ENCODE results near the gene SCN2A.
"Not testable (repeated sequence)": the region's sequence is repeated elsewhere in the genome, so short reads cannot be mapped to it uniquely, and the experiment has no call there.

Gene SCN2A

DNA sequence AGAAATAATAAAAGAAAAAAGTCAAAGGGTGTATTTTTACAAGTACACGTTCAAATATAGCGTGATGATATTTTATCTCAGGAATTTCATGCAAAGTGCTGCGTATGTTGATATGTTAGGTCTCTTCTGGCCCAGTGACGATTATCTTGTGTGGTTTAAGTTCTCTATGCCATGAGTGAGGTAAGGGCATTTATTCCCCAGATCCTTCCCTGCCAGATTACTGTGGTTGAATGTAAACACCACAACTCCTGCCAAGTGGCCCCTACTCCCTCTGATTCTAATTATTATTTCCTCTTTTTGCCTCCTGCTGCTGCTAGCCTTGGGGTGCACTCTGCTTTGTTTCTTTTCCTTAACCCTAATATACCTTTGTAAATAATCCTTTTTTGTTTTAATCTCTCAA, 12.2 kb downstream of the SCN2A start:
- in situ Hi-C loops (cut with HindIII; ENCODE audit: low sequenced_read_pairs), result no loop called here

DNA sequence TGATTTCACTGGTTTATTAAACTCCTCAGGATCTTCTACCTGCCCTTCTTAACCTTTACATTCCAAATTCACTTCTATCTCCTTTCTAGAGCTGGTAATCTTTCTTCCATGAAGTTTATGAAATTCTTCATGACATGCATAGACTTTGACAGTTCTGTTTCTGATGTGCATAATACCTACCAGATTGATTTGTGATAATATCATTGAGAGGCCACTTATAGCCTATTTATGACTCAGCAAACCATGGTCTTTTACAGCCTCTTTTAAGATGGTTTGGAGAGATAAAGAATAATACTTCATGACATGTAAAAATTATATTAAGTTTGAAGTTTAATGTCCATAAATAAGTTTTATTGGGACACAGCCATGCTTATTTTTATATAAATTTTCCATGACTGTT, 14.0 kb downstream of the SCN2A start:
- in situ Hi-C loops (cut with HindIII; ENCODE audit: low sequenced_read_pairs), result no loop called here

DNA sequence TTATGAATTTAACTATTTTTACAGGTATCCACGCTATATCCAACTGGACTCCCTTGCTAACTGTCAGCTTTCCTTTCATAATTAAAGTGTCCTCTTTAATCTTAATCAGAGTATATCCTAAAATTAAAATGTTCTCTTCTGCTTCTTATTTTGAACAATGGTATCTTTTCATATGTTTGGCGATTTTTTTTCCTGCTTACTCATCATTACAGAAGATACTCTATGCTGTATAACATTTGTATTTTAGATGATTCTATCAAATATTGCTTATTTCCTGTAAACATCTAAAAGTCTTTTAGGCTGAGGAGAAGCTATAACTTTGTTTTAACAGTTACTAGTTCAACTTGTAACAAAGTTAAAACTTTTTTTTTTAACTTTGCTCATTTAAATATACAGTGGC, 17.4 kb downstream of the SCN2A start:
- in situ Hi-C loops (cut with HindIII; ENCODE audit: low sequenced_read_pairs), result no loop called here

DNA sequence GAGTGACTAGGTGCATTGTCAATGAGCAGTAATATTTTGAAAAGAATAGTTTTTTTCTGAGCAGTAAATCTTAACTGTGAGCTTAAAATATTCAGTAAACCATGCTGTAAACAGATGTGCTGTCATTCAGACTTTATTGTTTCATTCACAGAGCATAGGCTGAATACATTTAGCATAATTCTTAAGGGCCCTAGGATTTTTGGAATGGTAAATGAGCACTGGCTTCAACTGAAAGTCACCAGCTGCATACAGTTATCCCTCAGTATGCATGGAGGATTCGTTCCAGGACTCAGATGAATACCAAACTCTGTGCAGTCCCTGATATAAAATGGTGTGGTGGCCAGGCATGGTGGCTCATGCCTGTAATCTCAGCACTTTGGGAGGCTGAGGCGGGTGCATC, 21.1 kb downstream of the SCN2A start:
- in situ Hi-C loops (cut with HindIII; ENCODE audit: low sequenced_read_pairs), result not testable (repeated sequence)

DNA sequence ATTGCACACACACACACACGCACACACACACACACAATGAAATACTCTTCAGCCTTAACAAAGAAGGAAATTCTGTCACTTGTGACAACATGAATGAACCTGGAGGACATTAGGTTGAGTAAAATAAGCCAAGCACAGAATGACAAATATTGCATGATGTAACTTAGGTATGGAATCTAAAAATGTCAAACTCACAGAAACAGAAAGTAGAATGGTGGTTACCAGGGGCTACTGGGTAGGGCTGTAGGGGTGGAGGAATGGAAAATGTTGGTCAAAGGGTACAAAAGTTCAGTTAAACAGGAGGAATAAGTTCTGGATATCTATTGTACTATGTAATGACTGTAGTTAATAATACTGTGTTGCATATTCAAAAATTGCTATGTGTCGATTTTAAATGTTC, 29.5 kb downstream of the SCN2A start:
- in situ Hi-C loops (cut with HindIII; ENCODE audit: low sequenced_read_pairs), result no loop called here

DNA sequence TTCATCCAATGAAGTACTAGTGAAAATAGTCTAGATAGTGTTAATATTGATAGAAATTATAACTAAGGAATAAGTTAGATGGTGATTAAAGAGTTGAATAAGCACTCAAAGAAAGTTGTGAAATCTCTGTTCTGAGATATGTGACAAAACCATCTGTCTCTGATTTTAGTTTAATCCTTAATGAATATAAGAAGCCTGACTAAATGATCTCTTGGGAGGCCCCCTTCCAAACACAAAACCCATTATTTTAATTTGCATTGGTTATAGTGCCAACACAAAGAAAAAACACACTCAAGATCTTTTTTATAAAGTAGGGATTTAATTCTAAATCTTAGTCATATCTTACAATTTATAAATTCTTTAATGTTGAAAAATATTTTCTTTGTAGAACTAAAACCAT, 34.0 kb downstream of the SCN2A start:
- in situ Hi-C loops (cut with HindIII; ENCODE audit: low sequenced_read_pairs), result no loop called here

DNA sequence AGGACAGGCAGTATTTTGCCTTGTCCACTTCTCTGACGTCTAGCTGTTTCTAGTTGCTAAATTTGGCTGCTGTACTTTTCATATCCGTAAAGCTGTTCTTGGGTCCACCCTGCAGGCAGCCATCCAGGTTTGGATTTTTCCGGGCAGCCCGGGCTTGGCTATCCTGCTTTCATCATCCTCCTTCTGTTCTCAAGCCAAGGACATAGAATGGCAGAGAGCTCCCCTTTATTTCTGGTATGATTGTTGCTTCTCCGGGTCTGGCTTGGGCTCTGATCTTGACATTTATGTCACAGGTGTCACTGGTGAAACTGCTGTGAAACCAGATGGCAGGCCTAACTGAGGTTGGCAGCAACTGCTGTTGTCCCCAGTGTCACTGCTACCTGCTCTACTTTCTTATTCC, 35.5 kb downstream of the SCN2A start:
- in situ Hi-C loops (cut with HindIII; ENCODE audit: low sequenced_read_pairs), result no loop called here

DNA sequence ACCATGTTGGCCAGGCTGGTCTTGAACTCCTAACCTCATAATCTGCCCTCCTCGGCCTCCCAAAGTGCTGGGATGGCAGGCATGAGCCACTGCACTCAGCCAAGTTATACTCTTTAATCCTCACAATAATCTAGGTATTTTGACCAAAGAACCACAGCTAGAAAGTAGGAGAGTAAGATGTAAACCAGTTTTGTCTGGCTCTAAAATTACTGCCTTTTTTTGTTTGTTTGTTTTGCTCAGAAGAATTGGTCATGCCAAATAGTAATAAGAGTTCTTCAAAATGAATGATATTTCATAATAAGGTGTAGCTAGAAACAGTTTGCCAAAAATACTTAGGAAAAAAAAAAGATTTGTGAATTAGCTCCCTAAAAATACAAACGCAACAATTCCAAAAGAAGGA, 36.7 kb downstream of the SCN2A start:
- in situ Hi-C loops (cut with HindIII; ENCODE audit: low sequenced_read_pairs), result no loop called here

DNA sequence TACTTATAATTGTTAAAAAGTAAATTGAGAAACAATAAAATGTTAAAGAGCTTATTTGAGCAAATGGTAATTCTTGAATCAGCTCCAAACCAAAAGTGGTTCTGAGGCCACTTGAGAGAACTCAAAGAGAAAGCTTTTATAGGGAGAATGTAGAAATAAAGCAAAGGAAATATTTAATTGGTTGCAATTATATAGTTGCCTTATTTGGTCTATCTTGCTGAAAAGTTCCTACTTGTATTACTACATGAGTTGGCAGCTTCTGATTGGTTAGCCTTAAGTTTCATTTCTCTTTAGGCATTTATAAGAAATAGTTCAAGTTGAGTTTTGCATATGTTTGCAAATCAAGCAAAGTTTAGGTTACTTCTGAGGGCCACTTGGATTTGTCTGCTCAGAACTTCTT, 38.1 kb downstream of the SCN2A start:
- in situ Hi-C loops (cut with HindIII; ENCODE audit: low sequenced_read_pairs), result no loop called here

DNA sequence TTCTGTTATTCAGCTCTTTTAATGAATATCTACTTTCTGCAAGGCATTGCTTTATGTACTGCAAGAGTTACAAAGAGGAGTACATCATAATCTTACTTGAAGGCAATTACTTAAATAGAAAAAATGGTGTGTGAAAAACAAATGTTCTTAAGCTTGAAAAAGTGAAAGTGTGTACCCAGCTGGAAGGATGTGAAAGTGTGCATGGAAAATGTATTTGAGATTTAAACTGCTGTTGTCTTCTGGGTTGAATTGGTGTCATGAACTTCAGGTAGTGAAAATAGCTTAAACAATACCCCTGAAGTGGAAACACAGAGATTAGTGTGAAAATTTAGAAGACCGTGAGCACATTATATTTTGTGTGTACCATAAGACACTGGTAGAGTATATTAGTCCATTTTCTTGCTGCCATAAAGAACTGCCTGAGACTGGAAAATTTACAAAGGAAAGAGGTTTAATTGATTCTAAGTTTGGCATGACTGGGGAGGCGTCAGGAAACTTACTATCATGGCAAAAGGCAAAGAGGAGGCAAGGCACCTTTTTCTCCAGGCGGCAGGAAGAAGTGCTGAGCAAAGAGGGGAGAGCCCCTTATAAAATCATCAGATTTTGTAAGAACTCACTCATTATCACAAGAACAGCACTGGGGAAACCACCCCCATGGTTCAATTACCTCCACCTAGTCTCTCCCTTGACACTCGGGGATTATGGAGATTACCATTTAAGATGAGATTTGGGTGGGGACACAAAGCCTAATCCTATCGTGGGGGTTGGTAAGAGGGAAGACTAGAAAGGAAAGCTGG, 38.8 kb downstream of the SCN2A start:
- in situ Hi-C loops (cut with HindIII; ENCODE audit: low sequenced_read_pairs), result no loop called here

DNA sequence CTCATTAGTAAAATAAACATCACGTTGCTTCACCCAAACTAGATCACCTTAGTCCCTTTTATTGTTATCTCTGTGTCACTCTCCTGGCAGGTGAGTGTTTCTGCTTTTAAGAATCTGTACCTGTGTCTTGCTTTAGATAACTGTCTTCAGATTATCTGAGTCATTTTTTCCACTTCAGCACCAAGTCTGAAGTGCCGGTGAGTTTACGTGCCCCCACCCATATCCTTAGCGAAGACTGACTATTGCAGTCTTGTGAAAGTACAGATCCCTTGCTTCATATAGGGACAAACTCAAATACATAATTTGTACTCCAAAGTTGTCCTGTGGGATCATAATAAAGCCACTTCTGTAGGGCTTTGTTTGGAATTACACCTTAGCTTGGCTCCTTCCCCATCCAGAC, 41.1 kb downstream of the SCN2A start:
- in situ Hi-C loops (cut with HindIII; ENCODE audit: low sequenced_read_pairs), result no loop called here

DNA sequence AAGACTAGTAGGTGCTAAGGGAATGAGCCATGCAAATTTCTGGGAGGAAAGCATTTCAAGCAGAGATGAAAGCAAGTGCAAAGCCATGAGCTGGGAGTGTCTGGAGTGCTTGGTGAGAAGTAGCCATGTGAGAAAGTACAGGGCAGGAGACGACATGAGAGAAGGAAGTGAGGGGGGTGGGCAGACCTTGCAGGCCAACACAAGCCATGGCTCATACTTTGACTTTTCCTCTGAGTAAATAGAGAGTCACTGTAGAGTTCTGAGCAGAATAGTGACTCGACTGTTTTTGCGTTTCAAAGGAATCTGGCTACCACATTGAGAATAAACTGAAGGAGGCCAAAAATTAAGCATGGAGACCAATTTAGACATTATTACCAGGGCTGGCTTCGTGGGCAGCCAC, 42.2 kb downstream of the SCN2A start:
- in situ Hi-C loops (cut with HindIII; ENCODE audit: low sequenced_read_pairs), result no loop called here

DNA sequence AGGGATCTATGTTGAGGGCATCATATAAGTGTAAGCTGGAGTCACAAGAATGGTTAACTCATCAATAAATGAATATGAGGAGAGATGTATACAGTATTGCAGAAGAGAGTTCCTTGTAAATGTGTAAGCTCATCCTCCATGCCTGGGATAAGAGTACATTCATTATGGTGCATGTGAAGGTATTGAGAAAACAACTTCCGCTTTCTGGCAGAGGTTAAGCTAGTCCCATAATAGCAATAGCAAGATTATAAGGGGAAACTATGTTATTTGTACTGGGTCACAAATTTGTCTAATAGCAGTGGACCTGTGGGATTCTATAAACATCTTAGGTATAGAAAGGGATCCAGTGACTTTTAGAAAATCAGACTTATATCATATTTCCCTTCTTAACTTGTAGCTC, 44.1 kb downstream of the SCN2A start:
- in situ Hi-C loops (cut with HindIII; ENCODE audit: low sequenced_read_pairs), result no loop called here

DNA sequence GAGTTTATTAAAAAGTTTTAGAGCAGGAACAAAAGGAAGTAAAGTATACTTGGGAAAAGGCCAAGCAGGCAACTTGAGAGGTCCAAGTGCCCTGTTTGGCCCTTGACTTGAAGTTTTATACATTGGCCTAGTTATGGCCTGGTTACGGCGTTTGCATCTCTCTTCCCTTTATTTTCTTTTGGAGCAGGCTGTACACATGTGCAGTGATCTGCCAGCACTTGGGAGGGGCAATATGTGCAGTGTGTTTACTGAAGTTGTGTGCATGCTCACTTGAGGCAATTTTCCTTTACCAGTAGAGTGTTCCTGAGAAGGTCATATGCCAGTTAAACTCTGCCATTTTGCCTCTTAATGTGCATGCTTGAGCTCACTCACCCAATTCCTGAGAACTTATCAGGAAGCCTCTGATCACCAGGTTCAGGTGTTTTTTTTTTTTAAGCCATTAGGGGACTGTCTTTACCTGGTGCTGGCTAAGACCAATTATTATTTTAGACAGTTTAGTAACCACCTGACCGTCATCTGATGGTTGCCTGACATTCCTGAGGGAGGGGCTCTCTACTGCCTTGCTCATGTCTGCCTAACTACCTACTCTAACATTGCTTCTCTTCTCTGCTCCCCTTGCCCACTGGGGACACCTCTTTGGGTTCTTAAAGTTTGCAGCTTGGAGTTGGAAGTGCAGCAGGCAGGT, 48.0 kb downstream of the SCN2A start:
- in situ Hi-C loops (cut with HindIII; ENCODE audit: low sequenced_read_pairs), result no loop called here

DNA sequence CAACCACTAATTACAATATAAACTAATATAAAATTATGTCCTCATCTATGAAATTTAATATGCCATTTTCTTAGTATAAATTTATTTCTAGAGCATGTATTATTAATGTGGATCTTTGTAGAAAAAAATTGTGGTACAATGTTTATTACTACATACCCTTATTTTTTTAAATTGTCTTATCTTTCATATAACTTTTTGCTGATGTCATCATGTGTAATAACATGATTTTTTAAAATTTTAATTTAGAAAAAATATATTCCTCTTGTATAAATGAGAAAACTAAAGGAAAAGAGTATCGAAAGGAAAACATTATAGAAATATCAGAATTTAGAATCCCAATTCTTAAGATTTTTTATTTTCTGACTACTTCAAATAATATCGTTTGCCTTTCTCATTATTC, 49.9 kb downstream of the SCN2A start:
- in situ Hi-C loops (cut with HindIII; ENCODE audit: low sequenced_read_pairs), result no loop called here

DNA sequence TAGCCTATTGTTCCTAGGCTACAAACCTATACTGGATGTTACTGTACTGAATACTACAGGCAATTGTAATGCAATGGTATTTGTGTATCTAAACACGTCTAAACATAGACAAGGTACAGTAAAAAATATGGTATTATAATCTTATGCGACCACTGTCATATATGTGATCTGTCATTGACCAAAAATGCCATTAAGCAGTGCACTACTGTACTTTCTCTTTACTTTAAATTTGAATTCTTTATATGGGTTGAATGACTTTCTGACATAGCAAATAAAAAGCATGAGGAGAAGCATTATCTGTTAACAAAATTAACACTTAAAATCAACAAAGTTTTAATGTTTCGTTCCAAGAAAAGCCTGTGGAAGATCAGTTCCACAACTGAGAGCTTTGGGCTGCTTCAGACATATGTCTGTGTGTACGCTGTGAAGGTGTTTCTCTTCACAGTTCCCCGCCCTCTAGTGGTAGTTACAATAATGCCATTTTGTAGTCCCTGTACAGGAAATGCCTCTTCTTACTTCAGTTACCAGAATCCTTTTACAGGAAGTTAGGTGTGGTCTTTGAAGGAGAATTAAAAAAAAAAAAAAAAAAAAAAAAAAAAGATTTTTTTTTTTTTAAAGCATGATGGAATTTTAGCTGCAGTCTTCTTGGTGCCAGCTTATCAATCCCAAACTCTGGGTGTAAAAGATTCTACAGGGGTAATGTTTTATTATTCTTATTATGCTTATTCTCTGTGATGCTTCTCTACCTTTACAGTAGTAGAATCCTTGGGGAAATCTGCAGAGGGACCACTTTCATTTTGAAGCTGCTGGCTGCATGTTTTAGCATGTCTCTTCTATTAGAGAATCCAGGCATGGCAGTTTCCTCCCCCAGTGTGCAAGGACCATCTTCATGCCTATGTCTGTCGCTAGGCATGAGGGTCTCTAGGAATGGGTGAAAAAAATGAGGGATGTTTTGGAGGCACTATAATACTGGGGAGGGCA, 54.5 kb downstream of the SCN2A start:
- in situ Hi-C loops (cut with HindIII; ENCODE audit: low sequenced_read_pairs), result no loop called here

DNA sequence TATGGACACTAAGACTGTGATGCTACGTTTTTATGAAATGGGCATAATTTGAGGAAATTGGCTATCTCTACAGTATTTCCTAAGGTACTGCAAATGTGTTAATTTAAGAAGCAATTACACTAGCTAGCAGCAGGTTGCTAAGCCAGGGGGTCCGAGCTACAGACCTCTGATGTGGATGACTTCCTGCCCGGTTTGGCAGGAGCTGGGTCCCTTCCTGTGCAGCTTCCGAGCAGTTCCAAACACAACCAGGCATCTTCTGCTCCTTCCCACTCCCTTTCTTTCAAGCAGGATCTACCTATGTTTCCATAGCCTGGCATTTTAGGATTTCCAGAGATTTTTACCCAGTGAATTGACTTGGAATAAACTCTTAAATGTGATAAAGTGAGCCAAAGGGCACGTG, 55.7 kb downstream of the SCN2A start:
- in situ Hi-C loops (cut with HindIII; ENCODE audit: low sequenced_read_pairs), result no loop called here

DNA sequence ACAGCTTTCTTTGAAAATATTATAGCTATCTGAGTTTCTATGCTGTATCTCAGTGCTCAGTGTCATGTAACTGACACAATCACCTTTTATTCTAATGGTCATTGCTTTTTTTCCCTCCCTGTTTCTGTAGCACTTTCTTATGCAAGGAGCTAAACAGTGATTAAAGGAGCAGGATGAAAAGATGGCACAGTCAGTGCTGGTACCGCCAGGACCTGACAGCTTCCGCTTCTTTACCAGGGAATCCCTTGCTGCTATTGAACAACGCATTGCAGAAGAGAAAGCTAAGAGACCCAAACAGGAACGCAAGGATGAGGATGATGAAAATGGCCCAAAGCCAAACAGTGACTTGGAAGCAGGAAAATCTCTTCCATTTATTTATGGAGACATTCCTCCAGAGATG, 56.4 kb downstream of the SCN2A start:
- in situ Hi-C loops (cut with HindIII; ENCODE audit: low sequenced_read_pairs), result no loop called here

DNA sequence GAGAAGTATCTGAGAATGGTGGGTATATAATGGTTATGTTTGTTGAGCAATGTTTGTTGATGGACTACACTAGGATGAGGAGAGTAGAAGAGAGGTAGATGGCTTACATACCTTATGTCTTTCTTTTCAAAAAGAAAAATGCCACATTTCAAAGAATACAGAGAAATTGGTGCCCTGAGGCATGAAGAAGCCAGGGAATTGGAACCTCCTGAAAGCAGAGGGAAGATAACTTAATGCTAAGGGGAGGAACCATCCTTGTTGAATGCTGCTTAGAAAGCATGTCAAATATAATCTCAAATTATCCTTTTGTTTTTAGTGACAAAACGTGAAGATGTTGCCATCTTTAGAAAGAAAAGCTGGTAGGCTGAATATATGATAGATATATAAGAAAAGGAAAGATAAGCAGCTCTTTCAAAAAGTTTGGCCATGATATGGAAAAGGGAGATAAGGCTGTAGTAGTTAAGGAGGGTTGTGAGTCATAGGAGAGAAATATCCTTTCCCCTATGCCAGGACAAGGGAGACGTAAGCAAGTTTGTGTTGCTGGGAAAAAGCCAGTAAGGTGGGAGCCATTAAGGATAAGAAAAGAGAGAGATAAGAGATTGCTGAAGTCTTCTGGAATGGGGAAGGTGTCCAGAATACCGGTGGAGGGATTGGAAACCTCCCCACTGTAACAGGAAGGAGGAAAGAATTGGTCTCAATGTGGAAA, 66.3 kb downstream of the SCN2A start:
- in situ Hi-C loops (cut with HindIII; ENCODE audit: low sequenced_read_pairs), result no loop called here

DNA sequence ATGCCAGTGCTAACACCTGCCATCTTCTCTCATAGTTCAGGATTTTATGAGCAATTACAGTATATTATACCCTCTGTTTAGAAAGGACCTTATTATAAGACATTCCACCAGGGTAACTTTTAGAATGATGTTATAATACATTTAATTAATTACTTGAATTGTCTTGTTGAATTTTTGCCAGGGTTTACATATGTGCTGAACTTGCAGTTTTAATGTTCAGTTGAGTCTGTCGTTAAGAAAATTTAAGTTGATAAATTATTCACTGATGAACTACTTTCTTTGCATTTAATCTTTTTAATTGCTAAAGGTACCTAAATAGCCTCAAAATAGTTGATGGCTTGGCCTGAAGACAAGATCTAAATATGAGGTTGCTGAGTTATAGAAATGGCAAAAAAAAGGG, 68.1 kb downstream of the SCN2A start:
- in situ Hi-C loops (cut with HindIII; ENCODE audit: low sequenced_read_pairs), result no loop called here

DNA sequence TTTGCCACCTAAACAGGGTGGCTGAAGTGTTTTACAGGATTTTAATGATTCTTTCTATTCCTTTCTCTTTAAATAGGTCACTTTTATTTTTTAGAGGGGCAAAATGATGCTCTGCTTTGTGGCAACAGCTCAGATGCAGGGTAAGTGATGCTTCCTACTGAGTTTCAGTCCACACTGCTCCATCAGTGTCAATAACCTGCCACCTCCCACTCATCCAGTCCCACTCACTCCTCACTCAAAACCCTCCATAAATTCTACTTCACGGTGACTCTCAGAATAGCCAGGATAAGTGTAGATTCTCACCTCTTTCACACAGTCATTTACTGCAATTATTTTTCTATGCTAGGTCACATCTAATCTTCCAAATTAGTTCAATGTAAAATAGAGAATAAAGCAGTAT, 72.7 kb downstream of the SCN2A start:
- in situ Hi-C loops (cut with HindIII; ENCODE audit: low sequenced_read_pairs), result no loop called here

Measured in endothelial cell of hepatic sinusoid (primary cell).